Thoracic aorta (tissue), 2 donors: Measurements from ENCODE around the gene UBALD1. TPM values are rescaled to one million over a fixed set of nuclear protein-coding genes. Genes with fewer than 3 reads are reported as not detected.

Experiments
- ATAC-seq: fragments of 150-250 bp; one replicate; pipeline ENCODE4 v1.8.0; 2017; ENCODE audit warnings: low read depth; ENCODE audit not compliant: insufficient number of reproducible peaks, low FRiP score
- DNase-seq: peaks from one replicate; pipeline ENCODE4 v3.0.0-alpha.2; 2020; ENCODE audit warnings: low spot score
- H3K27ac ChIP-seq, 2 donors: fragments of 200-600 bp; sonication (generic); 1 replicate in 1 of 2; 2 replicates in 1 of 2; pipeline ENCODE4 v1.5.1; 2016; ENCODE audit warnings: mild to moderate bottlenecking in 2 of 2, moderate library complexity in 2 of 2
- H3K27me3 ChIP-seq: fragments of 200-600 bp; sonication (generic); replicated peaks from 2 replicates; pipeline ENCODE4 v1.6.0; 2016; ENCODE audit warnings: mild to moderate bottlenecking; ENCODE audit not compliant: insufficient read depth
- H3K36me3 ChIP-seq: fragments of 200-600 bp; sonication (generic); one replicate; pipeline ENCODE4 v1.5.1; 2016
- H3K4me1 ChIP-seq, 2 donors: fragments of 200-600 bp; sonication (generic); 1 replicate in 1 of 2; 2 replicates in 1 of 2; pipeline versions ENCODE4 v1.5.1 to v1.6.0; 2016; ENCODE audit warnings: low read depth in 2 of 2, mild to moderate bottlenecking in 1 of 2; ENCODE audit not compliant: control insufficient read depth in 1 of 2
- H3K4me3 ChIP-seq: fragments of 200-600 bp; sonication (generic); 2 replicates; pipeline ENCODE4 v1.5.1; 2016; ENCODE audit warnings: mild to moderate bottlenecking
- H3K9me3 ChIP-seq: fragments of 200-600 bp; sonication (generic); 2 replicates; pipeline ENCODE4 v1.5.1; 2016
- CTCF ChIP-seq: fragments of 200-600 bp; sonication (generic); IDR thresholded peaks from one replicate; pipeline ENCODE4 v1.5.1; 2019; ENCODE audit warnings: antibody characterized with exemption
- total RNA-seq, 2 donors: library from RNA; depleted of rRNA; stranded (reverse); fragments of >200 nt; gene quantifications; one replicate each; pipeline versions ENCODE4 v1.1.0 to v1.2.3, GENCODE V29; 2016

The UBALD1 gene
- total RNA-seq, 2 donors from 2014 or later, result 23.8 to 23.9 TPM

- peaks cover 8% of the 10 kb centered on the region for H3K36me3 ChIP-seq
- no peak for DNase-seq
- H3K4me1 ChIP-seq, result peaks cover 0 to 18% of the 10 kb centered on the region in 2 donors
- no peak overlapping the region for H3K27ac ChIP-seq
- no peaks in the 10 kb centered on the region for H3K9me3 ChIP-seq
- no peak overlapping the region for H3K4me3 ChIP-seq
- H3K27me3 ChIP-seq, result no peaks in the 10 kb centered on the region
- ATAC-seq, result no peak
- TF ChIP-seq CTCF, result no peak
These were observed 20.1 kb upstream of the UBALD1 start for GRCh38 chr16:4634768-4635167.

GRCh38 chr16:4633910-4634635 lies 19.4 kb upstream of the UBALD1 start:
- Histone ChIP-seq H3K4me1 (peaks cover 0 to 18% of the 10 kb centered on the region in 2 donors), H3K36me3 (peaks cover 8% of the 10 kb centered on the region), H3K9me3 (no peaks in the 10 kb centered on the region), H3K4me3 (no peak overlapping the region), H3K27ac (no peak overlapping the region), H3K27me3 (no peaks in the 10 kb centered on the region)
- no peak for DNase-seq
- no peak for TF ChIP-seq CTCF
- no peak for ATAC-seq

- no peak for DNase-seq
- no peak for TF ChIP-seq CTCF
- Histone ChIP-seq H3K9me3 (no peaks in the 10 kb centered on the region), H3K4me3 (no peak overlapping the region), H3K36me3 (peaks cover 8% of the 10 kb centered on the region), H3K4me1 (peaks cover 3 to 7% of the 10 kb centered on the region in 2 donors), H3K27me3 (no peaks in the 10 kb centered on the region), H3K27ac (no peak overlapping the region)
- ATAC-seq, result no peak
These were observed 16.8 kb upstream of the UBALD1 start for GRCh38 chr16:4631444-4631843.

- DNase-seq (no peak), ATAC-seq (no peak)
- peaks cover 16 to 21% of the 10 kb centered on the region in 2 donors for H3K4me1 ChIP-seq
- no peaks in the 10 kb centered on the region for H3K36me3 ChIP-seq
- no peak for TF ChIP-seq CTCF
- no peak overlapping the region for H3K27ac ChIP-seq
- H3K4me3 ChIP-seq, result no peak overlapping the region
- H3K27me3 ChIP-seq, result no peaks in the 10 kb centered on the region
- no peaks in the 10 kb centered on the region for H3K9me3 ChIP-seq
These were observed 13.6 kb upstream of the UBALD1 start for GRCh38 chr16:4628283-4628682.

GRCh38 chr16:4626396-4626795 lies 11.7 kb upstream of the UBALD1 start:
- no peaks in the 10 kb centered on the region for H3K9me3 ChIP-seq
- ATAC-seq (no peak), DNase-seq (no peak)
- no peaks in the 10 kb centered on the region for H3K36me3 ChIP-seq
- H3K27me3 ChIP-seq, result no peaks in the 10 kb centered on the region
- H3K4me3 ChIP-seq, result peak overlapping the region; percentile 96
- no peak for TF ChIP-seq CTCF
- H3K4me1 ChIP-seq, result peaks cover 16 to 21% of the 10 kb centered on the region in 2 donors
- H3K27ac ChIP-seq, result no peak overlapping the region
